H1 (cell line): Measurements from ENCODE around the gene MCAT. TPM values are rescaled to one million over a fixed set of nuclear protein-coding genes. Genes with fewer than 3 reads are reported as not detected.

ENCODE experiments used
- ATF2 ChIP-seq: IDR thresholded peaks from 2 replicates; pipeline ENCODE4 v1.6.1; 2012; ENCODE audit warnings: low read length, inconsistent platforms
- ATF3 ChIP-seq: IDR thresholded peaks from 2 replicates; pipeline ENCODE4 v1.6.1; 2011; ENCODE audit warnings: low read depth, mild to moderate bottlenecking, low read length; ENCODE audit not compliant: insufficient read depth
- EZH2 ChIP-seq: fragments of 200-600 bp; sonication (generic); IDR thresholded peaks from 2 replicates; pipeline ENCODE4 v1.7.1; 2012; ENCODE audit warnings: low read depth, mild to moderate bottlenecking, moderate library complexity, low read length, inconsistent platforms; ENCODE audit not compliant: severe bottlenecking
- KDM5A ChIP-seq: fragments of 200-600 bp; IDR thresholded peaks from 2 replicates; pipeline ENCODE4 v1.7.1; 2012; ENCODE audit warnings: mild to moderate bottlenecking, low read length, inconsistent platforms, mixed read lengths
- SIX5 ChIP-seq: IDR thresholded peaks from 2 replicates; pipeline ENCODE4 v1.6.1; 2011; ENCODE audit warnings: mild to moderate bottlenecking, low read depth, low read length
- SP2 ChIP-seq: IDR thresholded peaks from 2 replicates; pipeline ENCODE4 v1.6.1; 2012; ENCODE audit warnings: mild to moderate bottlenecking, low read length, inconsistent platforms
- polyA plus RNA-seq, 7 experiments: library from polyadenylated mRNA; depleted of rRNA in 3 of 7; stranded (reverse) in 5 of 7; unstranded in 2 of 7; fragments of >200 nt in 5 of 7; fragments of 200-250 nt in 2 of 7; gene quantifications; 1 replicate in 5 of 7; 2 replicates in 1 of 7; 4 replicates in 1 of 7; pipeline versions ENCODE4 v1.2.1 to v1.2.3, GENCODE V29; 2011 to 2013; ENCODE audit warnings: missing spikeins in 2 of 7, mixed read lengths in 2 of 7
- total RNA-seq: library from RNA; stranded (reverse); fragmentation: NEBNext Ultra II Directional; extraction: Animal tissue kit (Norgen Biotek cat#: 25700); gene quantifications from 2 replicates; pipeline ENCODE4 v1.2.1, GENCODE V29; 2021
- TF ChIP-seq, protein P1 (sequence below): fragments of 300-600 bp; sonication (generic); IDR thresholded peaks from 2 replicates; pipeline ENCODE4 v1.7.1; 2012; ENCODE audit warnings: low read length, moderate library complexity, mild to moderate bottlenecking, inconsistent platforms; ENCODE audit not compliant: insufficient replicate concordance
- TF ChIP-seq, protein P2 (sequence below): IDR thresholded peaks from 2 replicates; pipeline ENCODE4 v1.6.1; 2011; ENCODE audit warnings: low read length, improper control_type of control experiment

MCAT gene
- total and polyA plus RNA-seq, 2 of the 8 experiments (the other 6 are each of a cell fraction or from before 2014, with no cell fraction given), result 15.8 to 17.4 TPM

DNA sequence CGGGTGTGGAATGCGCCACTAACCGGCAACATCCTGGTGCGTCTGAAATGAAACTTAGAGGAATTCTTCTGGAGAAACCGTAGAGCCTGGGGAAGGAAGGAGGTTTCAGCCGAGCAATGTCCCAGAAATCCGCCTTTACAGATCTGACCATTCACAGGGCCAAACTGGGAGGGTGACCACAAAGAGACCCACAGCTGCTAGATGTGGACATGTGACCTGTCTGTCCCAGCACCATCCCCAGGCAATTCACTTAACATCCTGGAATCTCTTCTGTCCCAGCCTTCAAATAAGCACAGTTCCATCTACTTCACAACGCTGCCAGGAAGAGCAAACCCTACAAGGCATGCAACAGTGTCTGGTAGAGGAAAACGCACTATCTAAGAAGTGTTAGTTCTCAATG is 9.8 kb downstream of the MCAT start (continued):
- TF ChIP-seq, protein P1, sequence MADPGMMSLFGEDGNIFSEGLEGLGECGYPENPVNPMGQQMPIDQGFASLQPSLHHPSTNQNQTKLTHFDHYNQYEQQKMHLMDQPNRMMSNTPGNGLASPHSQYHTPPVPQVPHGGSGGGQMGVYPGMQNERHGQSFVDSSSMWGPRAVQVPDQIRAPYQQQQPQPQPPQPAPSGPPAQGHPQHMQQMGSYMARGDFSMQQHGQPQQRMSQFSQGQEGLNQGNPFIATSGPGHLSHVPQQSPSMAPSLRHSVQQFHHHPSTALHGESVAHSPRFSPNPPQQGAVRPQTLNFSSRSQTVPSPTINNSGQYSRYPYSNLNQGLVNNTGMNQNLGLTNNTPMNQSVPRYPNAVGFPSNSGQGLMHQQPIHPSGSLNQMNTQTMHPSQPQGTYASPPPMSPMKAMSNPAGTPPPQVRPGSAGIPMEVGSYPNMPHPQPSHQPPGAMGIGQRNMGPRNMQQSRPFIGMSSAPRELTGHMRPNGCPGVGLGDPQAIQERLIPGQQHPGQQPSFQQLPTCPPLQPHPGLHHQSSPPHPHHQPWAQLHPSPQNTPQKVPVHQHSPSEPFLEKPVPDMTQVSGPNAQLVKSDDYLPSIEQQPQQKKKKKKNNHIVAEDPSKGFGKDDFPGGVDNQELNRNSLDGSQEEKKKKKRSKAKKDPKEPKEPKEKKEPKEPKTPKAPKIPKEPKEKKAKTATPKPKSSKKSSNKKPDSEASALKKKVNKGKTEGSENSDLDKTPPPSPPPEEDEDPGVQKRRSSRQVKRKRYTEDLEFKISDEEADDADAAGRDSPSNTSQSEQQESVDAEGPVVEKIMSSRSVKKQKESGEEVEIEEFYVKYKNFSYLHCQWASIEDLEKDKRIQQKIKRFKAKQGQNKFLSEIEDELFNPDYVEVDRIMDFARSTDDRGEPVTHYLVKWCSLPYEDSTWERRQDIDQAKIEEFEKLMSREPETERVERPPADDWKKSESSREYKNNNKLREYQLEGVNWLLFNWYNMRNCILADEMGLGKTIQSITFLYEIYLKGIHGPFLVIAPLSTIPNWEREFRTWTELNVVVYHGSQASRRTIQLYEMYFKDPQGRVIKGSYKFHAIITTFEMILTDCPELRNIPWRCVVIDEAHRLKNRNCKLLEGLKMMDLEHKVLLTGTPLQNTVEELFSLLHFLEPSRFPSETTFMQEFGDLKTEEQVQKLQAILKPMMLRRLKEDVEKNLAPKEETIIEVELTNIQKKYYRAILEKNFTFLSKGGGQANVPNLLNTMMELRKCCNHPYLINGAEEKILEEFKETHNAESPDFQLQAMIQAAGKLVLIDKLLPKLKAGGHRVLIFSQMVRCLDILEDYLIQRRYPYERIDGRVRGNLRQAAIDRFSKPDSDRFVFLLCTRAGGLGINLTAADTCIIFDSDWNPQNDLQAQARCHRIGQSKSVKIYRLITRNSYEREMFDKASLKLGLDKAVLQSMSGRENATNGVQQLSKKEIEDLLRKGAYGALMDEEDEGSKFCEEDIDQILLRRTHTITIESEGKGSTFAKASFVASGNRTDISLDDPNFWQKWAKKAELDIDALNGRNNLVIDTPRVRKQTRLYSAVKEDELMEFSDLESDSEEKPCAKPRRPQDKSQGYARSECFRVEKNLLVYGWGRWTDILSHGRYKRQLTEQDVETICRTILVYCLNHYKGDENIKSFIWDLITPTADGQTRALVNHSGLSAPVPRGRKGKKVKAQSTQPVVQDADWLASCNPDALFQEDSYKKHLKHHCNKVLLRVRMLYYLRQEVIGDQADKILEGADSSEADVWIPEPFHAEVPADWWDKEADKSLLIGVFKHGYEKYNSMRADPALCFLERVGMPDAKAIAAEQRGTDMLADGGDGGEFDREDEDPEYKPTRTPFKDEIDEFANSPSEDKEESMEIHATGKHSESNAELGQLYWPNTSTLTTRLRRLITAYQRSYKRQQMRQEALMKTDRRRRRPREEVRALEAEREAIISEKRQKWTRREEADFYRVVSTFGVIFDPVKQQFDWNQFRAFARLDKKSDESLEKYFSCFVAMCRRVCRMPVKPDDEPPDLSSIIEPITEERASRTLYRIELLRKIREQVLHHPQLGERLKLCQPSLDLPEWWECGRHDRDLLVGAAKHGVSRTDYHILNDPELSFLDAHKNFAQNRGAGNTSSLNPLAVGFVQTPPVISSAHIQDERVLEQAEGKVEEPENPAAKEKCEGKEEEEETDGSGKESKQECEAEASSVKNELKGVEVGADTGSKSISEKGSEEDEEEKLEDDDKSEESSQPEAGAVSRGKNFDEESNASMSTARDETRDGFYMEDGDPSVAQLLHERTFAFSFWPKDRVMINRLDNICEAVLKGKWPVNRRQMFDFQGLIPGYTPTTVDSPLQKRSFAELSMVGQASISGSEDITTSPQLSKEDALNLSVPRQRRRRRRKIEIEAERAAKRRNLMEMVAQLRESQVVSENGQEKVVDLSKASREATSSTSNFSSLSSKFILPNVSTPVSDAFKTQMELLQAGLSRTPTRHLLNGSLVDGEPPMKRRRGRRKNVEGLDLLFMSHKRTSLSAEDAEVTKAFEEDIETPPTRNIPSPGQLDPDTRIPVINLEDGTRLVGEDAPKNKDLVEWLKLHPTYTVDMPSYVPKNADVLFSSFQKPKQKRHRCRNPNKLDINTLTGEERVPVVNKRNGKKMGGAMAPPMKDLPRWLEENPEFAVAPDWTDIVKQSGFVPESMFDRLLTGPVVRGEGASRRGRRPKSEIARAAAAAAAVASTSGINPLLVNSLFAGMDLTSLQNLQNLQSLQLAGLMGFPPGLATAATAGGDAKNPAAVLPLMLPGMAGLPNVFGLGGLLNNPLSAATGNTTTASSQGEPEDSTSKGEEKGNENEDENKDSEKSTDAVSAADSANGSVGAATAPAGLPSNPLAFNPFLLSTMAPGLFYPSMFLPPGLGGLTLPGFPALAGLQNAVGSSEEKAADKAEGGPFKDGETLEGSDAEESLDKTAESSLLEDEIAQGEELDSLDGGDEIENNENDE, result no peak
- TF ChIP-seq, protein P2, sequence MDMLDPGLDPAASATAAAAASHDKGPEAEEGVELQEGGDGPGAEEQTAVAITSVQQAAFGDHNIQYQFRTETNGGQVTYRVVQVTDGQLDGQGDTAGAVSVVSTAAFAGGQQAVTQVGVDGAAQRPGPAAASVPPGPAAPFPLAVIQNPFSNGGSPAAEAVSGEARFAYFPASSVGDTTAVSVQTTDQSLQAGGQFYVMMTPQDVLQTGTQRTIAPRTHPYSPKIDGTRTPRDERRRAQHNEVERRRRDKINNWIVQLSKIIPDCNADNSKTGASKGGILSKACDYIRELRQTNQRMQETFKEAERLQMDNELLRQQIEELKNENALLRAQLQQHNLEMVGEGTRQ, result no peak
- TF ChIP-seq SP2 (no peak), EZH2 (no peak), ATF3 (no peak), SIX5 (no peak), KDM5A (no peak), ATF2 (no peak)
